Measurements from ENCODE around the gene ARID4B.
"Not testable (repeated sequence)": the region's sequence is repeated elsewhere in the genome, so short reads cannot be mapped to it uniquely, and the experiment has no call there.

The ARID4B gene

GRCh38 chr1:235160957-235161684, 166.9 kb downstream of the ARID4B start, which contains the start of gene RBM34:
Gene RBM34, minus strand, starts transcription at chr1:235161250. Its CDS starts 24 bp downstream, at chr1:235161226.
- peak; percentile 86 for DNase-seq (ENCODE audit: low spot score)

DNA sequence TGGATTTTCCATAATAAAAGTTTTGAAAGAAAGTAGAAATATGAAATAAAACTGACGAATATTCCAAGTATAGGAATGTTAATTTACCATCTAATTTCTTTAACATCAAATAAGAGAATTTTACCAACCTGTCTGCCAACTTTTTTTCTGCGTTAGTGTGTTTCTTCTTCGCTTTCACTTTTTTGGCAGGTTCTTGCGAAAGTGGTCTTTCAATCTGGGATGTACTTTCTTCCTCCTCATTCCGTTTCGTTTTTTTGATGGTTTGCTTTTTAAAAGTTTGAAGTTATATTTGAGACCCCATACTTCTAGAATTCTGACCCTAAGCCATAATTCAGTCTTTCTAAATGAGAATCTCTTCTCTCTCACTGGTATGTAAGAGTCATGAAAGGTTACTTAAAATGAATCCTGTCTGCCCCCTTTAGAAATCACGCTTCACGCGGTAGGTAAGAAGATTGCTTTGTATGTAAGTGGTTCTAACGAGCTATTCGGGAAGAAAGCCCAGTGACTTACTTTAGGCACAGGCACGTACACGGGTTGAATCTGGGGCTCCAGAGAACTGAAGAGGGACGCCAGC, 167.5 kb downstream of the ARID4B start:
- no peak for DNase-seq (ENCODE audit: low spot score)

GRCh38 chr1:235159930-235160329, 168.0 kb downstream of the ARID4B start:
- DNase-seq (ENCODE audit: low spot score) = not testable (repeated sequence)

- not testable (repeated sequence) for DNase-seq (ENCODE audit: low spot score)
Measured at GRCh38 chr1:235159284-235159683, 168.7 kb downstream of the ARID4B start.

GRCh38 chr1:235158680-235159079, 169.3 kb downstream of the ARID4B start:
- DNase-seq (ENCODE audit: low spot score) = no peak

GRCh38 chr1:235157150-235157549, 170.8 kb downstream of the ARID4B start:
- DNase-seq (ENCODE audit: low spot score) = no peak

DNA sequence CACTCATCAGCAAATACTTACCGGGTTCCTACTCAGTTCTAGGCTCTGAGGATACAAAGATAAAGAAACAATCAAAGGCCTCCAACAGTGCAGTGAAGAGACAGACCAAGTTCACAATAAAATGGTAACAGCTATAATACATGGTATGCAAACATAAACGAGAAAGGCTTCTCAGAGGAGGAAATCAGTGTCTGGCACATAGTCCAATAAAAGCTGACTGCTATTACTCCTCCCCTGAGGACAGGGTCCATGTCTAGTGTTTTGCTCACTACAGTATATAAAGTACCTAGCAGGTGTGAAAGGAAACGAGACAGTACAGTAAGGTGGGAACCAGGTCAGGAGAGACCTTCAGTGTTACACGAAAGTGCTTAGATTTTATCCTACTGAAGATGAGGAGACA, 171.2 kb downstream of the ARID4B start:
- no peak for DNase-seq (ENCODE audit: low spot score)

GRCh38 chr1:235156265-235156664, 171.7 kb downstream of the ARID4B start:
- no peak for DNase-seq (ENCODE audit: low spot score)

DNA sequence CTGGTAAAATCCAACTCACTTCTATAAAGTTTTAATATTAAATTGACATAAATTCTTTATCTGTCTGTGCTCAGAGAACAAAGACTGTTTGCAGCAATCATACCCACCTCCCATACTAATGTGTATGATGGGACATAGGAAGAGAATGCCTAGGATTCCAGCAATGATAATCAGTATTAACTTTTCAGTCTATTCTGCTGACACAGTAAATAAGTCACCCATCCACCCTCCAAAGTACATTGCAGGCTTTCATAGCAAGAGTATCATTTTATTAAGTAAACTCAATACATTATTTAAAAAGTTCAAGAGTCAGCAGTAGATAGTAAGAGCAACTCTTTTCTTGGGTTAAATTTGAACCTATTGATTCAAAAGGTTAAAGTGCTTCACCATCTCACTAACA, 175.7 kb downstream of the ARID4B start:
- DNase-seq (ENCODE audit: low spot score) = no peak

- no peak for DNase-seq (ENCODE audit: low spot score)
Measured at GRCh38 chr1:235151033-235151432, 176.9 kb downstream of the ARID4B start.

DNA sequence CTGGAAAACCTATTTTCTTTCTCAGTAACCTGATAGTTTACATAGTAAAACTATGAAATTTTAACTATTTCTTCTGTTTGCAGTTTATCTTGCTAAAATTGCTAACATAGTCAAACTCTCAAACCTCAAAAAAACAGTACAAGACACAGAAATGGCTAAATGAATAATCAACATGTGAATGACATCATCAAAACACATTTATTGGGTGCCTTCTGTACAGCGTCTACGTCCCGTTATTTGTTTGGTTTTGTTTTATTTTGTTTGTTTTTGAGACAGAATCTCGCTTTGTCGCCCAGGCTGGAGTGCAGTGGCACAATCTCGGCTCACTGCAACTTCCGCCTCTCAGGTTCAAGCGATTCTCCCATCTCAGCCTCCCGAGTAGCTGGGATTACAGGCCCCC, 178.2 kb downstream of the ARID4B start:
- no peak for DNase-seq (ENCODE audit: low spot score)

DNA sequence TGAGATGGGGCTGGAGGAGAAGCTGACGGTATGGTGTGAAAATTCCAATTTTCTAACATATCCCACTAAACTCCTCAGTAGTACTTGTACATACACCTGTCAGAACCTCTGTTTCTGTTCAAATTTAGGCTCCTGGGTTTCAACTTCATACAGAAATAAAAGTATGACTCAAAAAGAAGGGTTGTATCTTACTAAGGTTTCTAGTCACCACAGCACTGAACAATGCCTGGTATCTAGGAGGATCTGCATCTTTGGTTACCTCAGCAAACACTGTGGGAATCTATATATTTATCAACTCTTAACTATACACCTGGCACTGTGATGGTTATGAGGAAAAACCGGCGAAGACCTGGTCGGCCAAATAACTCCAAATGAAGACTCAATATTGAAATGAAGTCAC, 180.7 kb downstream of the ARID4B start:
- DNase-seq (ENCODE audit: low spot score) = no peak

DNA sequence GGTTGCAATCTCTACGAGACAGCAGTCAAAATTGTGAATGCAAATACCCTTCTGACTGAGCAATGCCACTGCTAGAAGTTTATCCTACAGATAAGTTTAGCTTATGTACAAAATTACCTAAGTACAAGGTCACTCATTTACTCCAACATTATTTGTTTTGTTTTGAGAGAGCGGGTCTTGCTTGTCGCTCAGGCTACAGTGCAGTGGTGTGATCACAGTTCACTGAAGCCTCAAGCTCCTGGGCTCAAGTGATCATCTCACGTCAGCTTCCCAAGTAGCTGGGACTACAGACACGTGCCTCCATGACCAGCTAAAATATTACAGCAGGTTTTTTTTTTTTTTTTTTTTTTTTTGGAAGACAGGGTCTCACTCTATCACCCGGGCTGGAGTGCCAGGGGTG, 182.3 kb downstream of the ARID4B start:
- no peak for DNase-seq (ENCODE audit: low spot score)

GRCh38 chr1:235142991-235143390, 185.0 kb downstream of the ARID4B start:
- DNase-seq (ENCODE audit: low spot score) = no peak

DNA sequence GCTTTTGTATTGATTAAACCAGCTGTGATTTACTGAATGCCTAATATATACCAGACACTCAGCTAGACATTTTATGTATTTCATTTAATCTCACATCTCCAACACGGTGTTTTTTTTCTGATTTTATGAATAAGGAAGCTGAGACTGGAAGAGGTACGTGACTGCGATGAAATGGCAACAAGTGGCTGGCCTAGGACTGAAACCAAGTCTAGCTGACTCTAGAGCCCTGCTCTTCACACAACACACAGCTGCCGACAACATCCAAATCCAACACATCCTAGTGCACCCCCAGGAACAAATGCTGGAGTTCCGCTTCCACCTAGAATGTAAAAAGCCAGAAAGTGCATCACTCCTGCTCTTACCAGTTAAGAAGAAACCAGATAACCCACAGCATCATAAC, 188.7 kb downstream of the ARID4B start:
- DNase-seq (ENCODE audit: low spot score) = no peak

- DNase-seq (ENCODE audit: low spot score) = no peak
Measured at GRCh38 chr1:235138821-235139220, 189.2 kb downstream of the ARID4B start.

DNA sequence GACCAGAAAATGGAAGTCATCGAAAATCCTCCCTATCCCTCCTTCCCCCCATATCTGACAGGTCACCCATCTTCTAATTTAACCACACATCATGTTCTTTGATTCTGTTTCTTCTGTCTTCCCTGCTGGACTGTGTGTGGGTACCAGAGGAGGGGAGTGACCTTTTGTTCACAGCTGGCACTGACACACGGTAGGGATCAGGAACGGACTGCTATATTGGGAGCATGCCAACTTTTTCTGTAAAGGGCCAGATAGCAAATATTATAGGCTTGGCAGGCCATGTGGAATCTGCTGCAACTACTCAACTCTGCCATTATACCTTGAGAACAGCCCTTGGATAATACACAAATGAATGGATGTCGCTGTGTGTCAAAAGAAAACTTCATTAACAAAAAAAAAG, 191.9 kb downstream of the ARID4B start:
- DNase-seq (ENCODE audit: low spot score) = no peak

GRCh38 chr1:235134171-235134570, 193.8 kb downstream of the ARID4B start:
- DNase-seq (ENCODE audit: low spot score) = no peak

DNA sequence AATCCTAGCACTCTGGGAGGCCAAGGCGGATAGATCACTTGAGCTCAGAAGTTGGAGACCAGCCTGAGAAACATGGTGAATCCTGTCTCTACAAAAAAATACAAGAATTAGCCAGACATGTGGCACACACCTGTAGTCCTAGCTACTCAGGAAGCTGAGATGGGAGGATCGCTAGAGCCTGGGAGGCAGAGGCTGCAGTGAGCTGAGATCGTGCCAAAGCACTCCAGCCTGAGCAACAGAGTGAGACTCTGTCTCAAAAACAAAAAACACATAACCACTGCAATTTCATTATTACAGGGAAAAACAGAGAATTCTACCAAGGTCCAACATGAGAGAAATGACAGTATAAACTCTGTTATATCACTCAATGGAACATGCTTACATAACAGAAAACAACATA, 194.9 kb downstream of the ARID4B start:
- no peak for DNase-seq (ENCODE audit: low spot score)

- DNase-seq (ENCODE audit: low spot score) = no peak
Measured at GRCh38 chr1:235131961-235132360, 196.0 kb downstream of the ARID4B start.

GRCh38 chr1:235130766-235131270, 197.2 kb downstream of the ARID4B start:
- no peak for DNase-seq (ENCODE audit: low spot score)

DNA sequence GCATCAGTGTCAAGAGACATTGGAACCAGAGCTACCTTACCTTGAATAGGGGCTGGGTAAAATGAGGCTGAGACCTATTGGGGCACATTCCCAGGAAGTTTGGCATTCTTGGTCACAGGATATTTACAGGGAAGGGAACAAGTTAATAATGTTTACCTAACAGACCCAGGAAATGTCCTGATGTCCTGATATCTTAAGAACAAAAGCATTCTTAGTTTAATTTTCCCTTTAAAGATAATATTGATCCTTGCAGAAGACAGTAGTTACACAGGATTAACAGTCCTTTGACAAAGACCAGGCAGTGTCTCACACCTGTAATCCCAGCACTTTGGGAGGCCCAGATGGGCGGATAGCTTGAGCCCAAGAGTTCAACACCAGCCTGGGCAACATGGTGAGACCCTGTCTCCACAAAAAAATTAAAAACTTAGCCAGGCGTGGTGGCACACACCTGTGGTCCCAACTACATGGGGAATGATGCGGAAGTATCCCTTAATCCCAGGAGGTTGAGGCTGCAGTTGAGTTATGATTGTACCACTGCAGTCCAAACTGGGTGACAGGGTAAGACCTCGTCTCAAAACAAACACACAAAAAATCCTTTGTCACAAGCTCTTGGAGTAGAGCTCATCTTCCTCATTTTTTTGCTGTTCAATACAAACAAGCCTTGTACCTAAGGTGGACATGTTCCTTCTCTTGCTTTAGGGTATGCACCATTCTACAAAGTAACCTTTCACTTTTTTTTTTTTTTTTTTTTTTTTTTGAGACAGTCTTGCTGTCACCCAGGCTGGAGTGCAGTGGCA, 198.0 kb downstream of the ARID4B start:
- DNase-seq (ENCODE audit: low spot score) = no peak

Measured in kidney capillary endothelial cell (primary cell).